ENCODE data around the gene NTHL1. TPM values are rescaled to one million over a fixed set of nuclear protein-coding genes. Genes with fewer than 3 reads are reported as not detected.

NTHL1 gene
- total RNA-seq, 1 donor from 2014 or later, result 25.6 TPM

DNA sequence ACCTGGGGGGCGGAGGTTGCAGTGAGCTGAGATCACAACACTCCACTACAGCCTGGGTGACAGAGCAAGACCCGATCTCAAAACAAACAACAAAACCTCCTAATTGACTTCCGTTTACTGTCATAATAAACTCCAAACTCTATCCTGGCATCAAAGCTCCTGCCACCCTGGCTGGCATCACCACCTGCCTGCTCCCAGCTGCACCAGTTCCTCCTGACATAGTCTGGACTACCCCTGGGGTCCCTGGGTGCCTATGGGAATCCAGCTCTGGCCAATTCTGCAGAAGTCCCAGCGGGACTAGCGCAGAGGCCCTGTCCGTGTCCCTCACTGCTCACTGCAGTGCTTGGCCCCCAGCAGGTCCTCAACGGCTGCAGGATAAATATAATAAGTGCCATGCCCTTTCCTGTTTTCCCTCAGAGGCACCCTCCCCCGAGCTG, 723 bp downstream of the NTHL1 start:
- Mint-ChIP-seq H3K36me3 (ENCODE audit: low read depth, unreplicated experiment) (peaks cover 7% of the 10 kb centered on the region), H3K4me3 (ENCODE audit: unreplicated experiment) (peak overlapping the region; percentile 92), H3K27me3 (ENCODE audit: unreplicated experiment) (peaks cover 3% of the 10 kb centered on the region), H3K4me1 (ENCODE audit: unreplicated experiment) (peaks cover 14% of the 10 kb centered on the region), H3K9me3 (ENCODE audit: unreplicated experiment) (no peaks in the 10 kb centered on the region), H3K27ac (ENCODE audit: unreplicated experiment) (no peak overlapping the region)
- DNase-seq (ENCODE audit: low spot score), result no peak
- no peak for TF ChIP-seq CTCF (IDR thresholded peaks at IDR 0.05; ENCODE audit: unreplicated experiment)

- TF ChIP-seq CTCF (IDR thresholded peaks at IDR 0.05; ENCODE audit: unreplicated experiment), result no peak
- Mint-ChIP-seq H3K27me3 (ENCODE audit: unreplicated experiment) (peaks cover 8% of the 10 kb centered on the region), H3K4me1 (ENCODE audit: unreplicated experiment) (peaks cover 14% of the 10 kb centered on the region), H3K27ac (ENCODE audit: unreplicated experiment) (no peak overlapping the region), H3K4me3 (ENCODE audit: unreplicated experiment) (peak overlapping the region; percentile 92), H3K9me3 (ENCODE audit: unreplicated experiment) (no peaks in the 10 kb centered on the region), H3K36me3 (ENCODE audit: low read depth, unreplicated experiment) (peaks cover 5% of the 10 kb centered on the region)
- DNase-seq (ENCODE audit: low spot score), result no peak
These were observed 1.4 kb downstream of the NTHL1 start for GRCh38 chr16:2045965-2046892.

- Mint-ChIP-seq H3K4me3 (ENCODE audit: unreplicated experiment) (no peak overlapping the region), H3K36me3 (ENCODE audit: low read depth, unreplicated experiment) (peaks cover 3% of the 10 kb centered on the region), H3K9me3 (ENCODE audit: unreplicated experiment) (no peaks in the 10 kb centered on the region), H3K4me1 (ENCODE audit: unreplicated experiment) (peaks cover 14% of the 10 kb centered on the region), H3K27me3 (ENCODE audit: unreplicated experiment) (peaks cover 8% of the 10 kb centered on the region), H3K27ac (ENCODE audit: unreplicated experiment) (peak overlapping the region; percentile 57)
- no peak for TF ChIP-seq CTCF (IDR thresholded peaks at IDR 0.05; ENCODE audit: unreplicated experiment)
- no peak for DNase-seq (ENCODE audit: low spot score)
These were observed 3.1 kb downstream of the NTHL1 start for GRCh38 chr16:2044541-2044940.

- Mint-ChIP-seq H3K9me3 (ENCODE audit: unreplicated experiment) (no peaks in the 10 kb centered on the region), H3K27me3 (ENCODE audit: unreplicated experiment) (peaks cover 8% of the 10 kb centered on the region), H3K27ac (ENCODE audit: unreplicated experiment) (no peak overlapping the region), H3K4me1 (ENCODE audit: unreplicated experiment) (peaks cover 13% of the 10 kb centered on the region), H3K36me3 (ENCODE audit: low read depth, unreplicated experiment) (peaks cover 3% of the 10 kb centered on the region), H3K4me3 (ENCODE audit: unreplicated experiment) (no peak overlapping the region)
- no peak for TF ChIP-seq CTCF (IDR thresholded peaks at IDR 0.05; ENCODE audit: unreplicated experiment)
- DNase-seq (ENCODE audit: low spot score), result no peak
These were observed 3.8 kb downstream of the NTHL1 start for GRCh38 chr16:2043667-2044451.
